H9 (cell line): Measurements from ENCODE around the gene C7orf25. TPM values are rescaled to one million over a fixed set of nuclear protein-coding genes. Genes with fewer than 3 reads are reported as not detected.

Experiments
- DNase-seq: peaks from one replicate; pipeline ENCODE4 v3.0.0-alpha.2; 2017
- H2AFZ ChIP-seq: one replicate; pipeline ENCODE4 v1.6.1; 2013; ENCODE audit warnings: mild to moderate bottlenecking, low read length, control low read depth, moderate library complexity
- H2AK5ac ChIP-seq: 2 replicates; pipeline ENCODE4 v1.6.1; 2013; ENCODE audit warnings: low read length, control low read depth, mixed read lengths; ENCODE audit not compliant: insufficient read length
- H2BK120ac ChIP-seq: one replicate; pipeline ENCODE4 v1.6.1; 2013; ENCODE audit warnings: low read depth, mild to moderate bottlenecking, low read length, control low read depth, inconsistent platforms; ENCODE audit not compliant: poor library complexity, severe bottlenecking
- H2BK12ac ChIP-seq: 2 replicates; pipeline ENCODE4 v1.6.1; 2013; ENCODE audit warnings: low read length, control low read depth, mixed read lengths, low read depth; ENCODE audit not compliant: insufficient read length
- H2BK15ac ChIP-seq: 2 replicates; pipeline ENCODE4 v1.6.1; 2013; ENCODE audit warnings: low read depth, low read length, control low read depth
- H2BK20ac ChIP-seq: one replicate; pipeline ENCODE4 v1.6.1; 2013; ENCODE audit warnings: low read depth, mild to moderate bottlenecking, low read length, control low read depth, inconsistent platforms; ENCODE audit not compliant: poor library complexity, severe bottlenecking
- H2BK5ac ChIP-seq: 2 replicates; pipeline ENCODE4 v1.6.1; 2013; ENCODE audit warnings: low read length, control low read depth, mixed read lengths; ENCODE audit not compliant: insufficient read length
- H3K14ac ChIP-seq: 2 replicates; pipeline ENCODE4 v1.6.1; 2013; ENCODE audit warnings: low read length, control low read depth; ENCODE audit not compliant: insufficient read depth
- H3K18ac ChIP-seq: 2 replicates; pipeline ENCODE4 v1.6.1; 2013; ENCODE audit warnings: low read depth, mild to moderate bottlenecking, mixed read lengths, low read length, control low read depth; ENCODE audit not compliant: insufficient read length
- H3K23ac ChIP-seq: 2 replicates; pipeline ENCODE4 v1.6.1; 2013; ENCODE audit warnings: low read length, control low read depth, mixed read lengths, low read depth; ENCODE audit not compliant: insufficient read length
- H3K23me2 ChIP-seq: 2 replicates; pipeline ENCODE4 v1.6.1; 2013; ENCODE audit warnings: low read depth, mild to moderate bottlenecking, mixed read lengths, low read length, control low read depth; ENCODE audit not compliant: insufficient read length, poor library complexity, severe bottlenecking
- H3K27ac ChIP-seq: 2 replicates; pipeline ENCODE4 v1.5.1; 2013; ENCODE audit warnings: low read length, control low read depth, mixed read lengths, low read depth; ENCODE audit not compliant: insufficient read length
- H3K27me3 ChIP-seq: 2 replicates; pipeline ENCODE4 v1.6.1; 2013; ENCODE audit warnings: low read length, control low read depth, inconsistent platforms; ENCODE audit not compliant: insufficient read depth
- H3K4ac ChIP-seq: 2 replicates; pipeline ENCODE4 v1.6.1; 2013; ENCODE audit warnings: low read depth, mild to moderate bottlenecking, control low read depth, inconsistent platforms, low read length, moderate library complexity
- H3K4me1 ChIP-seq: 2 replicates; pipeline ENCODE4 v1.6.1; 2013; ENCODE audit warnings: low read length, control low read depth, inconsistent platforms; ENCODE audit not compliant: insufficient read depth
- H3K4me2 ChIP-seq: 2 replicates; pipeline ENCODE4 v1.6.1; 2013; ENCODE audit warnings: low read length, control low read depth, mixed read lengths; ENCODE audit not compliant: insufficient read length, insufficient read depth
- H3K56ac ChIP-seq: 2 replicates; pipeline ENCODE4 v1.6.1; 2013; ENCODE audit warnings: low read depth, mild to moderate bottlenecking, mixed read lengths, low read length, control low read depth; ENCODE audit not compliant: insufficient read length
- H3K79me1 ChIP-seq: 2 replicates; pipeline ENCODE4 v1.6.1; 2013; ENCODE audit warnings: low read depth, mild to moderate bottlenecking, moderate library complexity, low read length, control low read depth, inconsistent platforms; ENCODE audit not compliant: insufficient read depth, poor library complexity, severe bottlenecking
- H3K79me2 ChIP-seq: 2 replicates; pipeline ENCODE4 v1.6.1; 2013; ENCODE audit warnings: low read length, control low read depth, inconsistent platforms; ENCODE audit not compliant: insufficient read depth
- H3K9ac ChIP-seq: 2 replicates; pipeline ENCODE4 v1.6.1; 2013; ENCODE audit warnings: low read length, control low read depth, mixed read lengths; ENCODE audit not compliant: insufficient read length; ENCODE audit errors: extremely low read depth
- H3K9me3 ChIP-seq: one replicate; pipeline ENCODE4 v1.6.1; 2013; ENCODE audit warnings: low read depth, low read length, inconsistent platforms; ENCODE audit not compliant: control insufficient read depth
- H3T11ph ChIP-seq: one replicate; pipeline ENCODE4 v1.6.1; 2013; ENCODE audit warnings: mild to moderate bottlenecking, low read length, control low read depth, inconsistent platforms
- H4K20me1 ChIP-seq: one replicate; pipeline ENCODE4 v1.6.1; 2013; ENCODE audit not compliant: control insufficient read depth, insufficient read length, insufficient read depth
- H4K5ac ChIP-seq: 2 replicates; pipeline ENCODE4 v1.6.1; 2013; ENCODE audit warnings: low read depth, mild to moderate bottlenecking, mixed read lengths, low read length, control low read depth; ENCODE audit not compliant: insufficient read length
- H4K8ac ChIP-seq: replicated peaks from 2 replicates; pipeline ENCODE4 v1.6.1; 2013; ENCODE audit warnings: low read length, control low read depth, mixed read lengths, low read depth; ENCODE audit not compliant: insufficient read length
- H4K91ac ChIP-seq: 2 replicates; pipeline ENCODE4 v1.6.1; 2013; ENCODE audit warnings: low read depth, mild to moderate bottlenecking, moderate library complexity, mixed read lengths, low read length, control low read depth; ENCODE audit not compliant: insufficient read length
- H3K27ac Mint-ChIP-seq, 3 experiments: 2 replicates in 2 of 3; 3 replicates in 1 of 3; pipeline ENCODE4 v1.8.0; 2020 to 2021; ENCODE audit warnings: mixed read lengths in 3 of 3, mild to moderate bottlenecking in 1 of 3, moderate library complexity in 1 of 3
- H3K27me3 Mint-ChIP-seq: 2 replicates; pipeline ENCODE4 v1.8.0; 2021; ENCODE audit warnings: low read depth, mild to moderate bottlenecking, moderate library complexity, mixed read lengths
- H3K36me3 Mint-ChIP-seq, 3 experiments: 2 replicates in 2 of 3; 3 replicates in 1 of 3; pipeline ENCODE4 v1.8.0; 2020 to 2021; ENCODE audit warnings: low read depth in 3 of 3, mixed read lengths in 3 of 3; ENCODE audit not compliant: insufficient read depth in 1 of 3
- H3K4me1 Mint-ChIP-seq, 2 experiments: 2 replicates each; pipeline ENCODE4 v1.8.0; 2020; ENCODE audit warnings: mixed read lengths in 2 of 2
- H3K4me3 Mint-ChIP-seq, 2 experiments: 2 replicates in 1 of 2; 3 replicates in 1 of 2; pipeline ENCODE4 v1.8.0; 2020 to 2021; ENCODE audit warnings: mild to moderate bottlenecking in 2 of 2, mixed read lengths in 2 of 2, moderate library complexity in 1 of 2
- H3K9me3 Mint-ChIP-seq, 2 experiments: 2 replicates in 1 of 2; 3 replicates in 1 of 2; pipeline ENCODE4 v1.8.0; 2020; ENCODE audit warnings: mild to moderate bottlenecking in 2 of 2, mixed read lengths in 2 of 2, moderate library complexity in 1 of 2
- CTCF ChIP-seq: fragments of 200-600 bp; sonication (generic); conservative IDR thresholded peaks from 3 replicates; pipeline ENCODE4 v1.8.0; 2021; ENCODE audit warnings: antibody characterized with exemption, mild to moderate bottlenecking
- WGBS: extraction: QIAGEN DNeasy Blood & Tissue Kit; methylation state at CpG from one replicate; pipeline ENCODE4 v1.1.7; 2013; ENCODE audit warnings: missing lambda C conversion rate, low lambda C conversion rate, mixed read lengths; ENCODE audit not compliant: insufficient read length; ENCODE audit errors: extremely low coverage; 5-methylcytosine and 5-hydroxymethylcytosine counted together
- total RNA-seq: library from RNA; stranded (reverse); gene quantifications from 2 replicates; pipeline ENCODE4 v1.2.1, GENCODE V29; 2021

C7orf25 gene
- total RNA-seq, 1 experiment from 2014 or later, result 3.8 TPM

GRCh38 chr7:42931447-42931833 is 19.6 kb upstream of the C7orf25 start:
- peaks cover 0 to 3% of the 10 kb centered on the region in 2 experiments; a peak in 1 of 5 replicates for H3K9me3 Mint-ChIP-seq
- Histone ChIP-seq H2BK20ac (no peak overlapping the region), H3K56ac (no peak overlapping the region), H3K9ac (peak overlapping the region; percentile 95), H2BK120ac (no peak overlapping the region), H4K8ac (no peak overlapping the region), H3K14ac (peak overlapping the region; percentile 84), H3K4me2 (peak overlapping the region; percentile 79), H4K20me1 (no peaks in the 10 kb centered on the region), H2BK12ac (no peak overlapping the region), H3T11ph (no peak overlapping the region), H3K4me1 (no peaks in the 10 kb centered on the region), H3K18ac (peak overlapping the region; percentile 75), H3K27ac (no peak overlapping the region), H3K27me3 (no peaks in the 10 kb centered on the region), H2BK5ac (no peak overlapping the region), H3K79me1 (no peaks in the 10 kb centered on the region), H4K91ac (no peak overlapping the region), H2AFZ (no peak overlapping the region), H2BK15ac (no peak overlapping the region), H4K5ac (no peak overlapping the region), H3K9me3 (no peaks in the 10 kb centered on the region), H3K79me2 (peaks cover 49% of the 10 kb centered on the region), H2AK5ac (no peak overlapping the region), H3K23me2 (peaks cover 11% of the 10 kb centered on the region), H3K23ac (no peak overlapping the region), H3K4ac (no peak overlapping the region)
- peak overlapping the region; percentile 97 to 100 for H3K4me3 Mint-ChIP-seq
- TF ChIP-seq CTCF, result no peak
- 0 out of 2 replicates have a peak, but pooled peaks cover 2% of the 10 kb centered on the region for H3K27me3 Mint-ChIP-seq
- WGBS, result no CpG with 5 or more reads among the region's 12 CpGs
- peaks cover 17 to 27% of the 10 kb centered on the region in 2 experiments for H3K4me1 Mint-ChIP-seq
- no peak for DNase-seq
- H3K27ac Mint-ChIP-seq, result peak overlapping the region; percentile 98 to 99 (median 99); a peak in 6 of 7 replicates
- H3K36me3 Mint-ChIP-seq, result peaks cover 13 to 43% (median 37%) of the 10 kb centered on the region in 3 experiments
